Vagina (tissue), 2 donors: Measurements from ENCODE around the gene CRELD2.

Source experiments
- CTCF ChIP-seq, 3 experiments: fragments of 450-650 bp in 2 of 3; fragments of 200-600 bp in 1 of 3; sonication (generic) in 1 of 3; IDR thresholded peaks; one replicate each; pipeline ENCODE4 v1.5.1; 2017 to 2019; ENCODE audit warnings: antibody characterized with exemption in 3 of 3, mild to moderate bottlenecking in 2 of 3, moderate library complexity in 2 of 3
- POLR2A ChIP-seq, 2 donors: fragments of 450-650 bp; IDR thresholded peaks; one replicate each; pipeline ENCODE4 v1.6.1; 2017; ENCODE audit warnings: antibody characterized with exemption in 2 of 2, mild to moderate bottlenecking in 2 of 2, moderate library complexity in 2 of 2
- POLR2AphosphoS5 ChIP-seq, 2 donors: sonication (generic); formaldehyde crosslinking; IDR thresholded peaks; one replicate each; pipeline ENCODE4 v1.9.0; 2017; ENCODE audit warnings: antibody characterized with exemption in 2 of 2, mild to moderate bottlenecking in 2 of 2, low read depth in 1 of 2; ENCODE audit not compliant: insufficient read depth in 1 of 2

GRCh38 chr22:49892226-49892899 is 26.1 kb upstream of the CRELD2 start:
- TF ChIP-seq POLR2A (IDR thresholded peaks at IDR 0.05) = no peak
- TF ChIP-seq CTCF (IDR thresholded peaks at IDR 0.05) = no peak
- TF ChIP-seq POLR2AphosphoS5 (IDR thresholded peaks at IDR 0.05; ENCODE audit: insufficient read depth in 1 of 2, low read depth in 1 of 2) = no peak
